ENCODE data around the gene GOLGA6L2. TPM values are rescaled to one million over a fixed set of nuclear protein-coding genes. Genes with fewer than 3 reads are reported as not detected.
"Not testable (repeated sequence)": the region's sequence is repeated elsewhere in the genome, so short reads cannot be mapped to it uniquely, and the experiment has no call there.

Gene GOLGA6L2
- total RNA-seq, 1 donor from 2014 or later: not detected

DNA sequence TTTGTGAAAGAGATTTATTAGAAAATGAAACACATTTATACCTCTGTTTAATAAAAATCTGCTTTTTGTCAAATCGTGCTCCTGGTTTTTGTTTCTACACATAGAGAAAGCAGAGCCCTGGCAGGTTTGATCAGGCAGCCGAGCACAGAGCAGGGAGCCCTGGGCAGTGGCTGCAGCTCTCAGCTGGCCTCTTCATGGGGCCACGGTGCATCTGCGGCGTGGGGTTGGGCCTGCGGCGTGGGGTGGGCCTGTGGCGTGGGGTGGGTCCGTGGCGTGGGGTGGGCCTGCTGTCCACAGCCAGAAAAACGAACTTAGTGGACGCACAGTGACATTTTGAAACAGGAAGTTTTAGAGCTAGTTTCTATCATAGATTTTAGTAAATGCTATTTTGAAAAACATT, 10.6 kb downstream of the GOLGA6L2 start:
- no peak for DNase-seq (ENCODE audit: low read depth)
- no peaks in the 10 kb centered on the region for H3K27me3 Mint-ChIP-seq (ENCODE audit: low read depth, unreplicated experiment)
- H3K4me1 Mint-ChIP-seq (ENCODE audit: low read depth, unreplicated experiment): no peaks in the 10 kb centered on the region
- H3K36me3 Mint-ChIP-seq (ENCODE audit: low read depth, unreplicated experiment): no peaks in the 10 kb centered on the region
- H3K27ac Mint-ChIP-seq (ENCODE audit: unreplicated experiment): no peak overlapping the region
- no peaks in the 10 kb centered on the region for H3K9me3 Mint-ChIP-seq (ENCODE audit: unreplicated experiment)
- Histone ChIP-seq H2AFZ (ENCODE audit: low read depth, low read length) (no peak overlapping the region), H3K9me3 (ENCODE audit: insufficient read depth, low read depth, low read length) (no peaks in the 10 kb centered on the region), H3K27me3 (ENCODE audit: insufficient read depth, low read length) (no peaks in the 10 kb centered on the region), H4K20me1 (ENCODE audit: insufficient read depth, low read length) (no peaks in the 10 kb centered on the region), H3K9ac (ENCODE audit: low read length) (no peak overlapping the region), H3K79me2 (ENCODE audit: insufficient read depth, low read length) (no peaks in the 10 kb centered on the region), H3K4me3 (ENCODE audit: insufficient read depth, low read depth, low read length) (no peak overlapping the region), H3K27ac (ENCODE audit: low read depth, low read length) (no peak overlapping the region), H3K4me1 (ENCODE audit: insufficient read depth, low read length) (no peaks in the 10 kb centered on the region), H3K4me2 (ENCODE audit: low read length) (no peak overlapping the region), H3K36me3 (ENCODE audit: insufficient read depth, low read length) (no peaks in the 10 kb centered on the region)
- no peak for TF ChIP-seq EZH2 (IDR thresholded peaks at IDR 0.05; ENCODE audit: insufficient read depth, low read length)
- no peak for TF ChIP-seq CTCF (IDR thresholded peaks at IDR 0.05; ENCODE audit: insufficient read depth, low read depth, low read length)
- no peak for FAIRE-seq
- no peak overlapping the region for H3K4me3 Mint-ChIP-seq (ENCODE audit: unreplicated experiment)

GRCh38 chr15:23434699-23435098, 12.3 kb downstream of the GOLGA6L2 start:
- not testable (repeated sequence) for H4K20me1 ChIP-seq (ENCODE audit: insufficient read depth, low read length); H3K4me1 Mint-ChIP-seq (ENCODE audit: low read depth, unreplicated experiment); H3K79me2 ChIP-seq (ENCODE audit: insufficient read depth, low read length); H3K27me3 ChIP-seq (ENCODE audit: insufficient read depth, low read length); FAIRE-seq; H2AFZ ChIP-seq (ENCODE audit: low read depth, low read length); H3K27ac Mint-ChIP-seq (ENCODE audit: unreplicated experiment); H3K4me1 ChIP-seq (ENCODE audit: insufficient read depth, low read length); H3K9me3 ChIP-seq (ENCODE audit: insufficient read depth, low read depth, low read length); H3K4me2 ChIP-seq (ENCODE audit: low read length); H3K36me3 Mint-ChIP-seq (ENCODE audit: low read depth, unreplicated experiment); DNase-seq (ENCODE audit: low read depth); H3K27me3 Mint-ChIP-seq (ENCODE audit: low read depth, unreplicated experiment); H3K9ac ChIP-seq (ENCODE audit: low read length); H3K4me3 ChIP-seq (ENCODE audit: insufficient read depth, low read depth, low read length); H3K36me3 ChIP-seq (ENCODE audit: insufficient read depth, low read length); H3K4me3 Mint-ChIP-seq (ENCODE audit: unreplicated experiment); H3K9me3 Mint-ChIP-seq (ENCODE audit: unreplicated experiment); H3K27ac ChIP-seq (ENCODE audit: low read depth, low read length)

DNA sequence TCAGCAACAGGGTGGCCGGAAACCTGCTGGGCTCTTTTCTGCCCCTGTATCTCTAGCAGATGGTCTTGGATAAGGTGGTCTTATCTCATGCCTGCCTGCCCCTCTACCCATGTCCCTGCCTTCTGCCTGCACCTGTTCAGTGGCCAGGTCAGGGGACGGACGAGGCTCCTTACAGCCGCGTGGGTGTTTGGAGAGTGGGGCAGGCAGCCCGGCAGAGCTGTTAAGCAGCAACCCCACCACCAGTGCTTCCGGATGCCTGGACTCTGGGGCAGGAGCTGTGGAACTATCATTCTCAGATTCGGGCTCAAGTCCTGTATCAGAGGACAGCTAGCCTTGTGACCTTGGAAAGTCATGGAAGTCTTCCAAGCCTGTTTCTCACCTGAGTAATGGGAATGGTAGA, 21.7 kb downstream of the GOLGA6L2 start:
- not testable (repeated sequence) for H3K27ac ChIP-seq (ENCODE audit: low read depth, low read length); H3K4me1 Mint-ChIP-seq (ENCODE audit: low read depth, unreplicated experiment); H3K9ac ChIP-seq (ENCODE audit: low read length); H3K9me3 ChIP-seq (ENCODE audit: insufficient read depth, low read depth, low read length); H3K36me3 Mint-ChIP-seq (ENCODE audit: low read depth, unreplicated experiment); DNase-seq (ENCODE audit: low read depth); H3K27me3 Mint-ChIP-seq (ENCODE audit: low read depth, unreplicated experiment); FAIRE-seq; H4K20me1 ChIP-seq (ENCODE audit: insufficient read depth, low read length); H2AFZ ChIP-seq (ENCODE audit: low read depth, low read length); H3K9me3 Mint-ChIP-seq (ENCODE audit: unreplicated experiment); H3K27me3 ChIP-seq (ENCODE audit: insufficient read depth, low read length); H3K27ac Mint-ChIP-seq (ENCODE audit: unreplicated experiment); H3K36me3 ChIP-seq (ENCODE audit: insufficient read depth, low read length); H3K79me2 ChIP-seq (ENCODE audit: insufficient read depth, low read length); H3K4me3 Mint-ChIP-seq (ENCODE audit: unreplicated experiment); H3K4me2 ChIP-seq (ENCODE audit: low read length); H3K4me1 ChIP-seq (ENCODE audit: insufficient read depth, low read length); H3K4me3 ChIP-seq (ENCODE audit: insufficient read depth, low read depth, low read length)

Data from astrocyte (in vitro differentiated cells and primary cell).